CD1c-positive myeloid dendritic cell (primary cell): ENCODE measurements around the gene PAH.

Experiments used
- DNase-seq: peaks from one replicate; pipeline ENCODE4 v3.0.0-alpha.2; 2016; ENCODE audit errors: extremely low spot score

Gene PAH

GRCh38 chr12:102950107-102950949 is 33.3 kb upstream of the PAH start:
- DNase-seq: no peak

- DNase-seq: peak; percentile 37
Measured at GRCh38 chr12:102948941-102949352, 31.9 kb upstream of the PAH start.

DNA sequence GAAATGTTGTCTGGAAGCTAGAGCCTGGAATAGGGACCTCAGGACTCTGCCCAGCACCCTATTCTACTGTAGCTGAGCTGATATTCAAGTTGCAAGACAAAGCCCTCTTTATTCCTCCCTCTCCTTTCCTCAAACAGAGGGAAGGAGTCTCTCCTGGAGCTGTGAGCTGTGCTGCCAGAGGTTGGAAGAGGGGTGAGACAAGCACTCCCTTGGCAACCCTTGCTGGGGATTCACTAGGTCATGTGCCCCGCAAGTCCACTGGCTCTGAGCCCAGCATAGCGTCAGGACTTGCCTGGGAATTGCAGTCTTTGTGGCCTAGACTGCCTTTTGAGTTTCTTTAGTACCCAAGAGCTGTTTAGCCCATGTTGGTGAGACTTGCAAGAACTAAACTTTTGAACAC is 29.0 kb upstream of the PAH start:
- no peak for DNase-seq

GRCh38 chr12:102939670-102940222 is 22.7 kb upstream of the PAH start:
- DNase-seq: no peak

GRCh38 chr12:102939059-102939458 is 22.0 kb upstream of the PAH start:
- no peak for DNase-seq

- DNase-seq: no peak
Measured at GRCh38 chr12:102933168-102933567, 16.1 kb upstream of the PAH start.

GRCh38 chr12:102927220-102927619 is 10.2 kb upstream of the PAH start:
- no peak for DNase-seq

GRCh38 chr12:102921240-102921639 is 4.2 kb upstream of the PAH start:
- no peak for DNase-seq

GRCh38 chr12:102920271-102920670 is 3.2 kb upstream of the PAH start:
- no peak for DNase-seq

DNA sequence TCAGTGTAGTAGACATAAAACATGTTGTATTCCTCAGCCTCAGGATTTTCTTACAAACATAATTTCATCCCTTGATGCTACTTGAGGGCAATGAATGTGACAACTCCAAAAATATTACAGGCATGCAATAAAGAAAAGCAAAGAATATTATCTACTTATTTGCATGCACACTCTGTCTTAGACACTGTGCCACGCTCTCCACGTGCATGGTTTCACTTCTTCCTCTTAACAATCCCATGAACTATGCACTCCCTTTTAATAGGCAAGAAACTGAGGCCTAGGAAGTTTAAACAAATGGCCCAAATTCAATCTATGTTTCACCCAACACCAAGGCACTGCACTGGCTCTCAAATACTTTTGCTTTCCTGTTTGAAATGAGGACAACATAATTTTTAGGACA is 1.8 kb upstream of the PAH start:
- no peak for DNase-seq

DNA sequence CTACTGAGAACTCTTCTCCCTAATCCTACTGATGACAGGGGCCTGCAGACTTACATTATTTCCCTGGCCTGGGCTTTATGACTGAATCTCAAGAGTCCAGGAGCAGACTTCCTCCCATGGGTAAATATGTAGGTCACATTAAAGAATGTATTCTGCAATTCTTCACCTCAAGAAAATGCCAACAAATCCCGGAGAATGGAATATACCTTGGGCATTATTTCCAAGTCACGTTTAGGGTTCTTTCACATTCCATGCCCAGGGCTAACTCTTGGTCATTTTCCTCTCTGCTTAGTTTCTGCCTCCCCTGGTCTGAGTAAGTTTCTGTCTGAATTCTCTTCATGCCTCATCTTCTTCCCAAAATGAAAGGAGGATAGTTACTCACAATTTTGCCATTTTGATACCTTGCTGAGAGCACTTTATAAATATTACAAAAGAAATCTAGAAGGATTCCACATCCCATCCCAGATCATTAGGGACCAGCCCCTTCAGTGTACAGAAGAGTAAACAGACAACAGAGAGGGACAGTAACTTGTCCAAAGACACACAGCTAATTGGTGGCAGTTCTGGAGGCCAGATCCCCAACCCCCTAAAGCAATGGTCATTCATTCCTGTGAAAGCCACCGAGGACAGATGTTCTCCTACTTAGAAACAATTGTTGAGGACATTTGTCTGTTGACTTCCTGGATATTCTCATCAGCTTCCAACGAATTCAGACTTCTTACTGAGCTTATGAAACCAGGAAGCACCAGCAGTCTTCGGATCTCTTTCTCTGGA is 605 bp downstream of the PAH start:
- DNase-seq: no peak

DNA sequence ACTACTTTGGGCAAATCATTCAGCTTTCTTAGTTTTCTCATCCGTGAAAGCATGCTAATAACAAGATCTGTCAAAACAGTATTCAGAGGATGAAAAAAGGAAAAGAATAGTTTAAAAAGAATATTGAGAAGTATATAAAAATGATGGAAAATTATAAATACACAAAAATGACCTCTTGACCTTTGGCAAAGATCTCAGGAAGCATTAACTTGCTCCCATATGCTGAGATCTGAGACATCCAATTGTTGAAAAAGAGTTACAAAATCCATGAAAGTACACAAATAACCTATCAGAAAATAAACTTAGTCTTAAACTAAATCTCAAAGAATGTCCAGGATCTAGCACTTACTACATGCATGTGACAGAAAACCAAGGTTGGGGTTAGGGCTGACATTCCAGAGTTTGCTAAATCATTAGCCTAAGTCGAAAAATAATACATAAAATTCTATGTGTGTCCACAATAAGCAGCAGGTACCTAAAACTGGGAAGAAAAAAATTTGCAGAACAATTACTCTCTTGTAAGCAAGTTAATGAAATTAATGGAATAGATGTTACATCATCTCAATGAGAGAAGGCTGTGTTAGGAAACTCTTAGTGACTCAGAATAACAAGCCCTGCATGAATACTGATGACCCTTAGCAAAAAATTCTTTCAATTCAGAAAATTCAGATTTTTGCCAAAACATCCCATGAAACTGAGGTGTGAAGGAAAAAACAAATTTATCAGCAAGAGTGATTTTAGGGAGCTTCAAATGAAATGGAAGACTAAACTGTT is 3.4 kb downstream of the PAH start:
- no peak for DNase-seq

- DNase-seq: no peak
Measured at GRCh38 chr12:102912258-102912657, 4.8 kb downstream of the PAH start.

GRCh38 chr12:102911320-102911719 is 5.7 kb downstream of the PAH start:
- DNase-seq: no peak

- DNase-seq: no peak
Measured at GRCh38 chr12:102910792-102911191, 6.3 kb downstream of the PAH start.

DNA sequence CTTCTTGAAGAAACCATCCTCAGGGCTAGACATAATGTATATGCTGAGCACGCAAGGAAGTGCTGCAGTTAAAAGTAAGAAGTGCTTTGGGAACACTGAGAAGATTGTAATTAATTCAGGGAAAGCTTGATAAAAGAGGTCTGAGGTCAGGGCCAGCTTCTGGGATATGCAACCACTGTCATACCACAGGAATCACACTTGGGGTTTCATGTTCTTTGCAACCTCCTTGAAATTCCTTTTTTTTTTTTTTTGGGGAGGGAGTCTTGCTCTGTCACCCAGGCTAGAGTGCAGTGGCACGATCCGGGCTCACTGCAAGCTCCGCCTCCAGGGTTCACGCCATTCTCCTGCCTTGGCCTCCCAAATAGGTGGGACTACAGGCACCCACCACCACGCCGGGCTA is 6.9 kb downstream of the PAH start:
- DNase-seq: no peak

DNA sequence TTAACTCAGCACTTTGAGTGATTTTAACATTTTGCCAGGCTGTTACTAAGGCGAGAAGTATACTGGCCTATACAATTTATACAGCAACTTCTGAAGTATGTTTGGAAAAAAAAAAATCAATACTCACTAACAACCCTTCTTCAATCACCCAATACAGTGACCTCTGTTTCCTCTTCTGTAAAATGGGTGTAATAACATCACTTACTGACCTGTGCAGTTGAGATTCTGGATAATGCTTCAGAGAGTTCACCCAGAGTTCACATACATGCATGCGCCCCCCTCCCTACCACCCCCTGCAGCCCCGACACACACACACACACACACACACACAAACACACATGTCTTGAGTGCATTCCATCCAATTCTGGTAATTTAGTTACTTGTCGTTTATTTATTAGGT is 9.1 kb downstream of the PAH start:
- DNase-seq: no peak

DNA sequence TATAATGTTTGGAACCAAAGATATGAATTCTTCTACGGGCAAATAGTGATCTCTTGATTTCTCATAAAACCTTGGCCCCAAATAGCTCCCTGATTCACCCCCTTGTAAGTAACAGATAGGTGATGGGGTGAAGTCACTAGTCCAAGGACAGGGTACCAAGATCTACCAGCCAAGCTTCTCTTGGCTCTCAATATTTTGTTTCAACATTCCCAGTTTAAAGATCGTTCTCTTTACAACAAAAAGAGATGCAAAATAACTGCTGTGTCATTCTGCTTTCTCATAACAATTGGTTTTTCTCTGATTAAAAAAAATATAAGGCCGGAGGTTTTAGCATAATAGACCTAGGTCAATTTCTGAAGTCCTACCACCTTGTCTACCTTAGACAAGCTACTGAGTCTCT is 11.8 kb downstream of the PAH start:
- DNase-seq: no peak

- DNase-seq: no peak
Measured at GRCh38 chr12:102903337-102904007, 13.6 kb downstream of the PAH start.

DNA sequence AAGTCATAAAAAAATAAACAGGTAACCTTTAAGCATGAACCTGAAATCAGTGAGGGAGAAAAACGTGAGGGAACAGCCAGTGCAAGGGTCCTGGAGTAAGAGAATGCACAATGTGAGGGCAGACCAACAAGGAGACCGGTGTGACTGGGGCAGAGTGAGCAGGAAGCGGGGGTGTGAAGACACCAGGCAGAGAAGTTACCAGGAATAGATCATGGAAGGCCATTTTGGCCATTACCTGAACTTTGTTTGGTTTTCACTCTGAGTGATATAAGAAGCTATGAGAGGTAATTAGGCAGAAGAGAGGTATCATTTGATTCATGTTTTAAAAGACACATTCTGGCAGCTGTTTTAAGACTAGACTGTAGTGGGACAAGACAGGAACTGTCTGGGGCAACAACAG is 15.0 kb downstream of the PAH start:
- no peak for DNase-seq

- DNase-seq: no peak
Measured at GRCh38 chr12:102900389-102900788, 16.7 kb downstream of the PAH start.

- no peak for DNase-seq
Measured at GRCh38 chr12:102896067-102896466, 21.0 kb downstream of the PAH start.
